ENCODE measurements around the gene TRIM10. TPM values are rescaled to one million over a fixed set of nuclear protein-coding genes. Genes with fewer than 3 reads are reported as not detected.
"Not testable (repeated sequence)": the region's sequence is repeated elsewhere in the genome, so short reads cannot be mapped to it uniquely, and the experiment has no call there.

Gene TRIM10
- total and polyA plus RNA-seq, 3 experiments from 2014 or later: not detected

GRCh38 chr6:30127238-30128093 is 33.5 kb downstream of the TRIM10 start:
- DNase-seq: no peak
- Mint-ChIP-seq H3K4me1 (peaks cover 3 to 15% (median 4%) of the 10 kb centered on the region in 3 donors), H3K36me3 (no peaks in the 10 kb centered on the region), H3K27ac (no peak overlapping the region), H3K4me3 (no peak overlapping the region), H3K9me3 (no peaks in the 10 kb centered on the region), H3K27me3 (peaks cover 40 to 90% of the 10 kb centered on the region in 2 donors)
- no peaks in the 10 kb centered on the region for H3K36me3 ChIP-seq (ENCODE audit: insufficient read depth, low read length)
- ChIA-PET CTCF (interaction anchor here (3.8 kb wide), 1 partner anchor 24 kb away, joined by 23 read pairs; no protein-coding TSS in a partner anchor), POLR2A (no interaction called here)
- H3K4me1 ChIP-seq (ENCODE audit: insufficient read depth, low read length): peaks cover 7% of the 10 kb centered on the region
- H3K4me3 ChIP-seq (ENCODE audit: low read length): no peak overlapping the region
- no peak overlapping the region for H3K27ac ChIP-seq (ENCODE audit: low read depth, low read length)
- H3K27me3 ChIP-seq (ENCODE audit: insufficient read depth, low read length, poor library complexity, severe bottlenecking): peaks cover 16% of the 10 kb centered on the region
- H3K9me3 ChIP-seq (ENCODE audit: low read length): no peaks in the 10 kb centered on the region

DNA sequence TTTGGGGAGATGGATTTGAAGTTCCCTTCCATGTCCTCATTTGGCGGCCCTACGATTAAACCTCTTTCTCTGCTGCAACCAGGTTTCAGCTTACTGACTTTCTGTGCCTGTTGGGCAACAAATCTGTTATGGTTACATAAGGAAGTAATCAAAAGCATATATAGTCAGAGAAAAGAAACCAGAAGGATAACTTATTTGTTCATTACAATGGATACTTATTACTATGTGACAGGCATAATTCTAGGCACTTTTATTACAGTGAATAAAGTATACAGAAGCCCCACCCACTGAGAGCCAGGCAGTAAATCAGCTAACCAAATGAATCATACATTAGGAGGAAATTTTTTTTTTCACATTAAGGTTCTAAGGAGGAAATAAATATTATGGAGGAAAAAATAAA is 38.5 kb downstream of the TRIM10 start:
- no peaks in the 10 kb centered on the region for H3K4me1 ChIP-seq (ENCODE audit: insufficient read depth, low read length)

DNA sequence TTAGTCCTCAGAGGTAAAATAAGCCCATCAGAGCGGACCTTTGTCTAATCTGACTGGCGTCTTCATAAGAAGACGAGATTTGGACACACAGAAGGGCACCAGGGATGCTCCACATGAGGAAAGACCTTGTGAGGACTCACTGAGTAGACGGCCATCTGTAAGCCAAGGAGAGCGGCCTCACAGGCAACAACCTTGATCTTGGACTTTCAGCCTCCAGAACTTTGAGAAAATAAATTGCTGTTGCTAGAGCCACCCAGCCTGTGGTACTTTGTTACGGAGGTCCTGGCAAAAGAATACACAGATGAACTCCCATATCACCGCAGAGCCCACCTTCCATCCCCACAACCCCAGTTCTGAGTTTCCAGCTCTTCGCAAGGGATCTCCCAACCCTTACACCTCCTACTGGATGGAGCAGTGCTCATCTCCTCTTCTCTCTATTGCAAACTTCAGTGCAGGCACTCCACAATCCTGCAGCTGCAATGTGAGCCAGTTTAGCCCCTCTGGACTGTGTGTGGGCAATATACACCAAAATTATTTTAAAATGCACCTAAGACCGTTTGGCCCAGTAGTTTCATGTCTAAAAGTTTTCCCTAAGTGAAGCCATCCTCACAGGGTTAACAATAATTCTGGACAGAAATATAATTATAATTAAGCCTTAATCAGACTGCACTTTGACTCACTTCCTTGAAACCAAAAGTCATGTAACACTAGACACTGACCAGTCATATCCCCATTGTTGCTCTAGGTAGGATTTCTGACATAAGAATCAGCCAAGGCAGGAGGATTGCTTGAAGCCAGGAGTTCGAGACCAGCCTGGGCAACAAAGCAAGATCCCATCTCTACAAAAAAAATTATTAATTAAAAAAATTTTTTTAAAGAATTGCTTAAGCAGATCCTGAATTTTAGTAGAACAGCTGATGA is 39.3 kb downstream of the TRIM10 start:
- POLR2A ChIA-PET: no interaction called here
- H3K9me3 Mint-ChIP-seq: no peaks in the 10 kb centered on the region
- H3K4me3 Mint-ChIP-seq: no peak overlapping the region
- CTCF ChIA-PET: no interaction called here
- Histone ChIP-seq H3K36me3 (ENCODE audit: insufficient read depth, low read length) (no peaks in the 10 kb centered on the region), H3K27me3 (ENCODE audit: insufficient read depth, low read length, poor library complexity, severe bottlenecking) (no peaks in the 10 kb centered on the region), H3K9me3 (ENCODE audit: low read length) (no peaks in the 10 kb centered on the region), H3K27ac (ENCODE audit: low read depth, low read length) (no peak overlapping the region), H3K4me1 (ENCODE audit: insufficient read depth, low read length) (no peaks in the 10 kb centered on the region), H3K4me3 (ENCODE audit: low read length) (no peak overlapping the region)
- no peaks in the 10 kb centered on the region for H3K4me1 Mint-ChIP-seq
- peaks cover 17 to 67% of the 10 kb centered on the region in 2 donors for H3K27me3 Mint-ChIP-seq
- H3K36me3 Mint-ChIP-seq: no peaks in the 10 kb centered on the region
- DNase-seq: no peak
- peak overlapping the region in 1 of 8 donors; percentile 35 for H3K27ac Mint-ChIP-seq

More for the DNA sequence above, 38.5 kb downstream of the TRIM10 start:
- Histone ChIP-seq H3K4me3 (ENCODE audit: low read length) (no peak overlapping the region), H3K9me3 (ENCODE audit: low read length) (no peaks in the 10 kb centered on the region), H3K27ac (ENCODE audit: low read depth, low read length) (no peak overlapping the region), H3K27me3 (ENCODE audit: insufficient read depth, low read length, poor library complexity, severe bottlenecking) (no peaks in the 10 kb centered on the region), H3K36me3 (ENCODE audit: insufficient read depth, low read length) (no peaks in the 10 kb centered on the region)
- H3K4me1 Mint-ChIP-seq: peaks cover 0 to 4% (median 0%) of the 10 kb centered on the region in 3 donors
- DNase-seq: no peak
- no peaks in the 10 kb centered on the region for H3K36me3 Mint-ChIP-seq
- no peak overlapping the region for H3K4me3 Mint-ChIP-seq
- CTCF ChIA-PET: no interaction called here
- peaks cover 22 to 75% of the 10 kb centered on the region in 2 donors for H3K27me3 Mint-ChIP-seq
- POLR2A ChIA-PET: no interaction called here
- H3K9me3 Mint-ChIP-seq: no peaks in the 10 kb centered on the region
- no peak overlapping the region for H3K27ac Mint-ChIP-seq

GRCh38 chr6:30118691-30119090 is 42.3 kb downstream of the TRIM10 start:
- H3K4me3 ChIP-seq (ENCODE audit: low read length); H3K9me3 Mint-ChIP-seq; H3K4me1 Mint-ChIP-seq; H3K4me1 ChIP-seq (ENCODE audit: insufficient read depth, low read length); H3K27me3 ChIP-seq (ENCODE audit: insufficient read depth, low read length, poor library complexity, severe bottlenecking); POLR2A ChIA-PET; H3K27ac ChIP-seq (ENCODE audit: low read depth, low read length); H3K36me3 Mint-ChIP-seq; H3K36me3 ChIP-seq (ENCODE audit: insufficient read depth, low read length); DNase-seq; H3K9me3 ChIP-seq (ENCODE audit: low read length); H3K4me3 Mint-ChIP-seq: not testable (repeated sequence)
- Mint-ChIP-seq H3K27me3 (peaks cover 6 to 57% of the 10 kb centered on the region in 2 donors), H3K27ac (peak overlapping the region in 1 of 8 donors; percentile 24)
- CTCF ChIA-PET: interaction anchor here (2.1 kb wide), 1 partner anchor 15 kb away, joined by 6 read pairs; no protein-coding TSS in a partner anchor

DNA sequence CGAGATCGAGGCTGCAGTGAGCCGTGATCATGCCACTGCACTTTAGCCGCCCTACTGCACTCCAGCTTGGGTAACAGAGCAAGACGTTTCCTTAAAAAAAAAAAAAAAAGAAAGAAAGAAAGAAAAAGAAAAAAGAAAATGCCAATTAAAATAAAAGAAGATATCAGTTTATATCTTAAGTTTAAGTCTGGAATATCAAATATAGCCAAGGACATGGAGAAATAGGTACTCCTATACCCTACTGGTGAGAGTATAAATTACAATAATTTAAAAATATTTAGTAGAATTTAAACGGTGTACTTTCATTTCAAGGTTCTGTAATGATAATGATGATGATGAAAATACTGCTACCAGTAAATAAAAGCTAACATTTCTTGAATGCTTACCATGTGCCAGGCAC is 44.3 kb downstream of the TRIM10 start:
- no peak overlapping the region for H3K27ac ChIP-seq (ENCODE audit: low read depth, low read length)
- ChIA-PET CTCF (interaction anchor here (1.1 kb wide), 1 partner anchor 13 kb away, joined by 6 read pairs; no protein-coding TSS in a partner anchor), POLR2A (no interaction called here)
- no peaks in the 10 kb centered on the region for H3K36me3 ChIP-seq (ENCODE audit: insufficient read depth, low read length)
- H3K27me3 Mint-ChIP-seq: peaks cover 11 to 61% of the 10 kb centered on the region in 2 donors
- H3K4me1 ChIP-seq (ENCODE audit: insufficient read depth, low read length): no peaks in the 10 kb centered on the region
- no peak overlapping the region for H3K27ac Mint-ChIP-seq
- H3K4me3 ChIP-seq (ENCODE audit: low read length): no peak overlapping the region
- no peak overlapping the region for H3K4me3 Mint-ChIP-seq
- H3K27me3 ChIP-seq (ENCODE audit: insufficient read depth, low read length, poor library complexity, severe bottlenecking): no peaks in the 10 kb centered on the region
- no peaks in the 10 kb centered on the region for H3K36me3 Mint-ChIP-seq
- H3K4me1 Mint-ChIP-seq: no peaks in the 10 kb centered on the region
- no peaks in the 10 kb centered on the region for H3K9me3 ChIP-seq (ENCODE audit: low read length)
- H3K9me3 Mint-ChIP-seq: no peaks in the 10 kb centered on the region
- no peak for DNase-seq

DNA sequence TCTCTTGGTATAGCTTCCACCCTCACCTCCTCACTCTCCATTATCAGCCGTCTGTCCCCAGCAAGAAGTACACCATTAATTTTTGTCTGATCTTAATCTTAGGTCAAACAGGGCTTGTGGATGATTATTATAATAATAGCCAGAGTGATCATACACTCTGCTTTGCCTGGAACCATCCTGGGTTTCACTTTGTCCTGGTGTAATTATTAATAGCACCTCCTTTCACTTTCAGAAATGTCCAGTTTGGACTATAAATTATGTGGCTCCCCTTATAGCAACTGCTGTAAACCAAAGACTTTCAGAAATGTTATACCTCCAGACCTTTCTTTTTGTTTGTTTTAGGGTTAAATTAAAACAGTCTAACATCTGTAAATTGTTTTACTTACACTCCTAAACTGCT is 47.2 kb downstream of the TRIM10 start:
- CTCF ChIA-PET: interaction anchor here (1.2 kb wide), 1 partner anchor 18 kb away, joined by 4 read pairs; no protein-coding TSS in a partner anchor
- H3K9me3 Mint-ChIP-seq: no peaks in the 10 kb centered on the region

DNA sequence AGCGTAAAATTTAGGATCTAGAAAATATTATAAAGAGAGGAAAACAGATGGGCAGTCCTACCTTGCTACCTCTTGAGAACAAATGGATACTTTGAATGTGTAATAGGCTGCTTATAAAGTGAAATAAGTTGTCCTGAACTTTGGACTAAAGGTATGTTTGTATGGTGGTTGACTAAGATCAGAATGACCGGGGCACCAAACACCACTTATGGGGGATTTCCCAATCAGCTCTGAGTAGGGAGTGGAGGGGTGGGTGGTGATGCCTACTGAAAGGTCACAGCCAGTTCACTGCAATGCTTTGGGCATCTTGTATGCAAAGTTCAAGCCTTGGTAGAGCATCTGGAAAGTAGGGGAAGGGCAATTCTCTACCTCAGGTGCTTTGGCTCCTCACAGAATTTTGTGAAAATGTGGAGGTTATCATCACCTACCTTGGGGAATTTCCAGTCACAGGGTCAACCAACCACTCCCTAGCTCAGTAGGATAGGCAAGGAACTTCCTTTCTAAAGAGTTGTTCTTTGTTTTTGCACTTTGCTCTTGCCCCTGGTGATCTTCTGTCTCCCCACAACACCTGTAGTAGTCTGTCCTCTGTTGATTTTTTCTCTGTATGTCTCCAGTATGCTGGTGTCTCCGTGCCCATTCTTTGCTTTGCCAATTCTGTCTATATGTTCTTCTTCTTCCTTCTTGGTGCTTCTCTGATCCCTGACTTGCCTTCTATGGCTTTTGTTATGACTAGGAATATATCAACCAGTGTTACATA is 47.8 kb downstream of the TRIM10 start, which contains the start of gene TRIM31:
Gene TRIM31 (minus strand): TSS at position 88 of the 757 bp plus-strand sequence. CDS start 285 bp downstream, outside the sequence.
- H3K27me3 Mint-ChIP-seq: peaks cover 34 to 64% of the 10 kb centered on the region in 2 donors
- DNase-seq: no peak
- no peaks in the 10 kb centered on the region for H3K9me3 Mint-ChIP-seq
- POLR2A ChIA-PET: no interaction called here
- Histone ChIP-seq H3K9me3 (ENCODE audit: low read length) (no peaks in the 10 kb centered on the region), H3K4me3 (ENCODE audit: low read length) (no peak within 1 kb of the TSS), H3K4me1 (ENCODE audit: insufficient read depth, low read length) (no peaks in the 10 kb centered on the region), H3K36me3 (ENCODE audit: insufficient read depth, low read length) (no peaks in the 10 kb centered on the region), H3K27me3 (ENCODE audit: insufficient read depth, low read length, poor library complexity, severe bottlenecking) (no peaks in the 10 kb centered on the region), H3K27ac (ENCODE audit: low read depth, low read length) (no peak within 1 kb of the TSS)
- H3K36me3 Mint-ChIP-seq: no peaks in the 10 kb centered on the region
- no peak within 1 kb of the TSS for H3K4me3 Mint-ChIP-seq
- peak within 1 kb of the TSS in 1 of 8 donors; percentile 64 for H3K27ac Mint-ChIP-seq
- CTCF ChIA-PET: interaction anchor here (1.2 kb wide), 1 partner anchor 19 kb away, joined by 4 read pairs; no protein-coding TSS in a partner anchor
- no peaks in the 10 kb centered on the region for H3K4me1 Mint-ChIP-seq

More for the DNA sequence above, 47.2 kb downstream of the TRIM10 start:
- no peak for DNase-seq
- Mint-ChIP-seq H3K36me3 (no peaks in the 10 kb centered on the region), H3K4me3 (no peak overlapping the region), H3K27me3 (peaks cover 28 to 61% of the 10 kb centered on the region in 2 donors), H3K27ac (no peak overlapping the region), H3K4me1 (no peaks in the 10 kb centered on the region)
- POLR2A ChIA-PET: no interaction called here
- no peak overlapping the region for H3K4me3 ChIP-seq (ENCODE audit: low read length)
- no peak overlapping the region for H3K27ac ChIP-seq (ENCODE audit: low read depth, low read length)
- no peaks in the 10 kb centered on the region for H3K9me3 ChIP-seq (ENCODE audit: low read length)
- no peaks in the 10 kb centered on the region for H3K4me1 ChIP-seq (ENCODE audit: insufficient read depth, low read length)
- H3K27me3 ChIP-seq (ENCODE audit: insufficient read depth, low read length, poor library complexity, severe bottlenecking): no peaks in the 10 kb centered on the region
- H3K36me3 ChIP-seq (ENCODE audit: insufficient read depth, low read length): no peaks in the 10 kb centered on the region
